IgD-negative memory B cell (primary cell): ENCODE measurements around the gene MCC. TPM values are rescaled to one million over a fixed set of nuclear protein-coding genes. Genes with fewer than 3 reads are reported as not detected.

Experiments
- H3K27ac Mint-ChIP-seq, 3 donors: one replicate each; pipeline ENCODE4 v1.8.0; 2020 to 2022; ENCODE audit warnings: mild to moderate bottlenecking in 3 of 3, mixed read lengths in 3 of 3, moderate library complexity in 1 of 3
- H3K27me3 Mint-ChIP-seq: one replicate; pipeline ENCODE4 v1.8.0; 2021; ENCODE audit warnings: mixed read lengths
- H3K36me3 Mint-ChIP-seq: one replicate; pipeline ENCODE4 v1.8.0; 2020; ENCODE audit warnings: mild to moderate bottlenecking, mixed read lengths
- H3K4me1 Mint-ChIP-seq, 3 donors: one replicate each; pipeline ENCODE4 v1.8.0; 2020 to 2022; ENCODE audit warnings: mixed read lengths in 3 of 3, mild to moderate bottlenecking in 1 of 3
- H3K4me3 Mint-ChIP-seq, 4 donors: one replicate each; pipeline ENCODE4 v1.8.0; 2020 to 2022; ENCODE audit warnings: mild to moderate bottlenecking in 4 of 4, mixed read lengths in 4 of 4, moderate library complexity in 3 of 4
- H3K9me3 Mint-ChIP-seq, 3 donors: one replicate each; pipeline ENCODE4 v1.8.0; 2020 to 2021; ENCODE audit warnings: mixed read lengths in 3 of 3, mild to moderate bottlenecking in 1 of 3
- polyA plus RNA-seq: library from polyadenylated mRNA; unstranded; fragments of 300-500 nt; fragmentation: Illumina TruSeq; gene quantifications from one replicate; pipeline ENCODE4 v1.2.3, GENCODE V29; 2021

The MCC gene
- polyA plus RNA-seq, 1 donor from 2014 or later: 0.40 TPM

DNA sequence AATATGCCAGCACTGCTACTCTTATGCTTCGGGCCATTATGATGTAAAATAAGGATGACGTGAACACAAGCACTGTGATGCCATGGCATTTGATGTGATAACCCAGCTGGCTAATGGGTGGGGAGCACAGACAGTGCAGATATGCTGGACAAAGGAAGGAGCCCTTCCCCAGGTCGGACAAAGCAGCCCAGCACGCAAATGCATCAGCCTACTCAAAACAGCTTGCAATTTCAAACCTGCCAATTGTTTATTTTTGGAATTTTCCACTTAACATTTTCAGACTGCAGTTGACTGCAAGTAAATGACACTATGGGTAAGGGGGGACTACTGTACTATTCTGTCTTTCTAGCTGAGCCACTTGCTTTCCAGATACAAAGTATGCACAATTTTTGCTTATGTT is 330.4 kb downstream of the MCC start:
- H3K4me1 Mint-ChIP-seq: no peaks in the 10 kb centered on the region
- no peak overlapping the region for H3K27ac Mint-ChIP-seq
- H3K27me3 Mint-ChIP-seq: peaks cover 5% of the 10 kb centered on the region

GRCh38 chr5:113156271-113156877 is 331.9 kb downstream of the MCC start:
- H3K27ac Mint-ChIP-seq: no peak overlapping the region
- H3K4me1 Mint-ChIP-seq: no peaks in the 10 kb centered on the region
- peaks cover 3% of the 10 kb centered on the region for H3K27me3 Mint-ChIP-seq
- peaks cover 0 to 6% (median 0%) of the 10 kb centered on the region in 3 donors for H3K9me3 Mint-ChIP-seq
- no peaks in the 10 kb centered on the region for H3K36me3 Mint-ChIP-seq
- no peak overlapping the region for H3K4me3 Mint-ChIP-seq

More for the DNA sequence above, 330.4 kb downstream of the MCC start:
- peaks cover 0 to 6% (median 0%) of the 10 kb centered on the region in 3 donors for H3K9me3 Mint-ChIP-seq
- no peak overlapping the region for H3K4me3 Mint-ChIP-seq
- no peaks in the 10 kb centered on the region for H3K36me3 Mint-ChIP-seq

DNA sequence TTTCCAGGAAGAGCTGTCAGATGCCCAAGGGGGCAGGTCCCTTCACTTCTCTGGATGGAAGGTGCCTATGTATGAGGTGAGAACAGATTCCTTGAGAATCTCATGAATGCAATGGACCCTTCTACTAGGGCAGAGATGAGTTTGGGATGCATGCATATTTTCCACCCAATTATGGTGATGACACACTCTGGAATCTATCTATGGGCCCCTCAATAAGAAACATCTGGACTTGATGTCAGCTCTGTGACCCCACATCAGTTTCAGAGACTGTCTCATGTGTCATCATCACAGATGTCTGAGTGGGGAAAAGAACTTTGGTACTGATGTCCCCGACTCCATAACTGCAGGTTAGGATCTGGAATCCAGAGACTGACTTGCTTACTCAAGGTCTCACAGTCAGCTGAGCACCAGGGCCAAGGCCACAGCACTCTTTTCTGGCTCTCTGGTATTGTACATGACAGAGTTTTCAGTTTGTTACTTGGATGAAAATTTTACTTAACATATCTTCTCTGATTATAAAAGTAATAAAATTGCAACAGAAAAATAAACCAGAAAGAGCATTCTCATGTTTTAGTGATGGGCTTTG is 334.6 kb downstream of the MCC start:
- H3K36me3 Mint-ChIP-seq: no peaks in the 10 kb centered on the region
- peaks cover 0 to 6% (median 2%) of the 10 kb centered on the region in 3 donors for H3K9me3 Mint-ChIP-seq
- H3K27ac Mint-ChIP-seq: no peak overlapping the region
- no peak overlapping the region for H3K4me3 Mint-ChIP-seq
- H3K27me3 Mint-ChIP-seq: peaks cover 3% of the 10 kb centered on the region
- no peaks in the 10 kb centered on the region for H3K4me1 Mint-ChIP-seq

DNA sequence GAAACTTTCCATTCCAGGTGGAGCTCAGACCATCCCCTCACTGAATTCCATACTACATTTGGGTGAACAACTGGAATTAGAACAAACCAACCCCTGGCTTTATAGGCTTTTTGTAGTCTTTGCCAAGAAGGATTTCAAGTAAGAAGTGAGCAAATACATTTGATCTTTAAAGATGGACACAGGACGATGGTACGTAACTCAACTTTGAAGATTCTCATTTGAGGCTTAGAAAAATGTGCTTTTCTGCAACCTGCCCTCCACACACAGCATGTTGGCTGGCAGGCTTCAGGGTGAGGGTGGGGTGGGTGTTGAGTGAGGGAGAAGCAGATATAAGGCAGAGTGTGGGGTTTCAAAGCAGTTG is 335.9 kb downstream of the MCC start:
- Mint-ChIP-seq H3K4me3 (no peak overlapping the region), H3K4me1 (no peaks in the 10 kb centered on the region), H3K27ac (no peak overlapping the region), H3K36me3 (no peaks in the 10 kb centered on the region), H3K27me3 (peaks cover 3% of the 10 kb centered on the region), H3K9me3 (peaks cover 0 to 6% (median 2%) of the 10 kb centered on the region in 3 donors)

DNA sequence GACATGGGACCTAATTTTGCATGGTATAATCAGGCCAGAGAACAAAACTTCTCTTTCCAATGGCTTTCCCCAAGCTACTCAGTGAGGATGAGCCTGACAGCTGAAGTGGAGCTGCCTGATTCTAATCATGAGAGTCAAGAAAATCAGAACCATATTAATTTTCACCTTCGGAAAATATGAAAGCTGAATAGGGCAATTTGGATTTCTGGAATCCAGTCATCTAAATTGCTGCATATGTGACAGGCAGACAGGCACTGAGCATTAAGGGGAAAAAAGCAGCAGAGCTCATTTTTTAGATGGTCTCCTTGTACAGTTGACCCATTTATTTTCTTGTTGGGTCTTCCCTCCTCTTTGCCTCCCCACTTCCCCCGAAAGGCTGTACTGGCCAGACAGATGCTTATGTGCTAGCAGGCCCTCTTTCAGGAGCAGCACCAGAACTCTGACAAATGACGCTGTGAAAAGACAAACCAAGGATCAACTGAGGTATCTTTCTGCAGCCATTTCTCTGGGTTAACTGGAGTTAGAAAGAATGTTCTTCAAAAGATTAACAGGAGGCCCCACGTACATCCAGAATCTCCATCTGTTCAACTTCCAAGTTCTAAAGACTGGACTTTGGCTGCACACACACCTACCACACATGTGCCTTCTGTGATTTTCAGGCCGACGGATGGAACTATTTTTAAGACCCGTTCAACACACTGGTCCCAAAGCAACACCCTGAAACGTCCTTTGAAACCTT is 336.4 kb downstream of the MCC start:
- Mint-ChIP-seq H3K9me3 (peaks cover 0 to 6% (median 2%) of the 10 kb centered on the region in 3 donors), H3K36me3 (no peaks in the 10 kb centered on the region), H3K4me1 (no peaks in the 10 kb centered on the region), H3K27ac (no peak overlapping the region), H3K4me3 (no peak overlapping the region), H3K27me3 (peaks cover 3% of the 10 kb centered on the region)

- Mint-ChIP-seq H3K4me1 (no peaks in the 10 kb centered on the region), H3K27me3 (peaks cover 2% of the 10 kb centered on the region), H3K27ac (no peak overlapping the region), H3K36me3 (no peaks in the 10 kb centered on the region), H3K4me3 (no peak overlapping the region), H3K9me3 (peaks cover 0 to 6% (median 2%) of the 10 kb centered on the region in 3 donors)
Observed at GRCh38 chr5:113150821-113151220, 337.4 kb downstream of the MCC start.

GRCh38 chr5:113150221-113150620 is 338.0 kb downstream of the MCC start:
- Mint-ChIP-seq H3K36me3 (peaks cover 2% of the 10 kb centered on the region), H3K9me3 (peaks cover 0 to 4% (median 2%) of the 10 kb centered on the region in 3 donors), H3K27me3 (peaks cover 1% of the 10 kb centered on the region), H3K4me1 (no peaks in the 10 kb centered on the region), H3K4me3 (no peak overlapping the region), H3K27ac (no peak overlapping the region)

GRCh38 chr5:113147537-113147936 is 340.7 kb downstream of the MCC start:
- Mint-ChIP-seq H3K27me3 (peaks cover 2% of the 10 kb centered on the region), H3K9me3 (peaks cover 0 to 2% (median 0%) of the 10 kb centered on the region in 3 donors), H3K4me3 (no peak overlapping the region), H3K27ac (no peak overlapping the region), H3K36me3 (peaks cover 2% of the 10 kb centered on the region), H3K4me1 (no peaks in the 10 kb centered on the region)

GRCh38 chr5:113147101-113147508 is 341.1 kb downstream of the MCC start:
- no peak overlapping the region for H3K27ac Mint-ChIP-seq
- no peaks in the 10 kb centered on the region for H3K4me1 Mint-ChIP-seq
- H3K9me3 Mint-ChIP-seq: peaks cover 0 to 2% (median 0%) of the 10 kb centered on the region in 3 donors
- H3K36me3 Mint-ChIP-seq: peaks cover 2% of the 10 kb centered on the region
- H3K4me3 Mint-ChIP-seq: no peak overlapping the region
- H3K27me3 Mint-ChIP-seq: peaks cover 4% of the 10 kb centered on the region

- Mint-ChIP-seq H3K36me3 (peaks cover 2% of the 10 kb centered on the region), H3K27ac (no peak overlapping the region)
Observed at GRCh38 chr5:113145757-113146387, 342.4 kb downstream of the MCC start.

GRCh38 chr5:113142186-113142585 is 346.1 kb downstream of the MCC start:
- Mint-ChIP-seq H3K36me3 (peaks cover 2% of the 10 kb centered on the region), H3K9me3 (no peaks in the 10 kb centered on the region), H3K27me3 (peaks cover 13% of the 10 kb centered on the region), H3K4me3 (no peak overlapping the region), H3K27ac (no peak overlapping the region), H3K4me1 (no peaks in the 10 kb centered on the region)

More at GRCh38 chr5:113145757-113146387, 342.4 kb downstream of the MCC start:
- Mint-ChIP-seq H3K4me1 (no peaks in the 10 kb centered on the region), H3K9me3 (peaks cover 0 to 2% (median 0%) of the 10 kb centered on the region in 3 donors), H3K4me3 (no peak overlapping the region), H3K27me3 (peaks cover 5% of the 10 kb centered on the region)

- Mint-ChIP-seq H3K27me3 (peaks cover 13% of the 10 kb centered on the region), H3K9me3 (no peaks in the 10 kb centered on the region), H3K4me1 (no peaks in the 10 kb centered on the region), H3K4me3 (no peak overlapping the region), H3K27ac (no peak overlapping the region), H3K36me3 (peaks cover 2% of the 10 kb centered on the region)
Observed at GRCh38 chr5:113140837-113141671, 347.2 kb downstream of the MCC start.

DNA sequence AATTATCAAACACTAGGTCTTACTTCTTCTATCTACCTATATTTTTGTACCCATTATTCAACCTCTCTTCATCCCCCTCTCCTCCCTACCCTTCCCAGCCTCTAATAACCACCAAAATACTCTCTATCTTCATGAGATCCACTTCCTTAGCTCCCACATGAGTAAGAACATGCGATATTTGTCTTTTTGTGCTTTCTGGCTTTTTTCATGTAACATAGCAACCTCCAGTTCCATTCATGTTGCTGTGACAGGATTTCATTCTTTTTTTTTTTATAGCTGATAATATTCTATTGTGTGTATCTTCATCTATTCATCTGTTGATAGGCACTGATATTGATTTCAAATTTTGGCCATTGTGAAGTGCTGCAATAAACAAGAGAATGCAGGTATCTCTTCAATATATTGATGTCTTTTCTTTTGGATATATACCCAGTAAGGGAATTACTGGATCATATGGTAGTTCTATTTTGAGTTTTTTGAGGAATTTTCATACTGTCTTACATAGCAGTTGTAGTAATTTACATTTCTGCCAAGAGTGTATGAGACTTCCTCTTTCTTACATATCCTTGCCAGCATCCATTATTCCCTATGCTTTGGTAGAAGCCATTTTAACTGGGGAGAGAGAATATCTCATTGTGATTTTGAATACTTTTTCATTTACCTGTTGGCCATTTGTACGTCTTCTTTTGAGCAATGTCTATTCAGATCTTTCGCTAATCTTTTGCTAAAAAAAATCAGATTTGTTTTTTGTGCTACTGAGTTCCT is 354.9 kb downstream of the MCC start:
- H3K27me3 Mint-ChIP-seq: peaks cover 3% of the 10 kb centered on the region
- no peaks in the 10 kb centered on the region for H3K4me1 Mint-ChIP-seq
- H3K36me3 Mint-ChIP-seq: no peaks in the 10 kb centered on the region
- H3K9me3 Mint-ChIP-seq: peaks cover 0 to 5% (median 0%) of the 10 kb centered on the region in 3 donors
- H3K27ac Mint-ChIP-seq: peak overlapping the region in 1 of 3 donors; percentile 29
- no peak overlapping the region for H3K4me3 Mint-ChIP-seq

DNA sequence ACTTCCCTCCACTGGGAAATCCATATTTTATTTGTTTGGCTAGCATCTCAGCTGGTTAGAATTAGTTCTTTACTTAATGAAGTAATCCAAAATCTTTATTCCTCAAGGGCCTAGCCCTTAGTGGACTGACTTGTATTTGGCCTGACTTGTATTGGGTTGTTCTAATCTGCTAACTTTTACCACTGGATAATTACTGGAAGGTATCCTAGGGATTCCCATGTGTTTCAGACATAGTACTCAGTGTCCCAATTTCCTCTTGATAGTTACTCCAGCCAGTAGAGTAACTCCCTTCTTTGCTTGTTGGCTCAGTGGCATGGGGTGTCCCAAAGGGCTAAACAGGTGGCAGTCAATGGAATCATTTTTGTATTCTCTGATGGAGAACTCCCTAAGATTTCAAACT is 355.7 kb downstream of the MCC start:
- Mint-ChIP-seq H3K27ac (no peak overlapping the region), H3K36me3 (no peaks in the 10 kb centered on the region), H3K4me1 (no peaks in the 10 kb centered on the region), H3K4me3 (no peak overlapping the region), H3K9me3 (peaks cover 0 to 5% (median 0%) of the 10 kb centered on the region in 3 donors), H3K27me3 (no peaks in the 10 kb centered on the region)
